Middle frontal gyrus (tissue), 1 donor: Measurements from ENCODE around the gene SLC6A3.
"Not testable (repeated sequence)": the region's sequence is repeated elsewhere in the genome, so short reads cannot be mapped to it uniquely, and the experiment has no call there.

Source experiments
- DNase-seq: peaks from one replicate; pipeline ENCODE4 v3.0.0-alpha.2; 2015; ENCODE audit warnings: low spot score; ENCODE audit errors: extremely low spot score

SLC6A3 gene

GRCh38 chr5:1374679-1375055, 70.6 kb downstream of the SLC6A3 start:
- no peak for DNase-seq

GRCh38 chr5:1374030-1374678, 71.1 kb downstream of the SLC6A3 start:
- no peak for DNase-seq

GRCh38 chr5:1371972-1372342, 73.3 kb downstream of the SLC6A3 start:
- not testable (repeated sequence) for DNase-seq

GRCh38 chr5:1371218-1371971, 73.8 kb downstream of the SLC6A3 start:
- DNase-seq = no peak

- no peak for DNase-seq
Measured at GRCh38 chr5:1370006-1370405, 75.2 kb downstream of the SLC6A3 start.

GRCh38 chr5:1368756-1369155, 76.5 kb downstream of the SLC6A3 start:
- DNase-seq = no peak

- DNase-seq = no peak
Measured at GRCh38 chr5:1368236-1368635, 77.0 kb downstream of the SLC6A3 start.

- DNase-seq = no peak
Measured at GRCh38 chr5:1367149-1367548, 78.1 kb downstream of the SLC6A3 start.

GRCh38 chr5:1366514-1366913, 78.7 kb downstream of the SLC6A3 start:
- DNase-seq = no peak

GRCh38 chr5:1364211-1364610, 81.0 kb downstream of the SLC6A3 start:
- no peak for DNase-seq

- no peak for DNase-seq
Measured at GRCh38 chr5:1363581-1363980, 81.7 kb downstream of the SLC6A3 start.

- DNase-seq = no peak
Measured at GRCh38 chr5:1363160-1363559, 82.1 kb downstream of the SLC6A3 start.

- no peak for DNase-seq
Measured at GRCh38 chr5:1362242-1363015, 82.8 kb downstream of the SLC6A3 start.

GRCh38 chr5:1360861-1361260, 84.4 kb downstream of the SLC6A3 start:
- DNase-seq = no peak

- DNase-seq = not testable (repeated sequence)
Measured at GRCh38 chr5:1360367-1360766, 84.9 kb downstream of the SLC6A3 start.

GRCh38 chr5:1359713-1360112, 85.5 kb downstream of the SLC6A3 start:
- no peak for DNase-seq

GRCh38 chr5:1359031-1359645, 86.1 kb downstream of the SLC6A3 start:
- DNase-seq = no peak

GRCh38 chr5:1358726-1359025, 86.6 kb downstream of the SLC6A3 start:
- no peak for DNase-seq

GRCh38 chr5:1357946-1358725, 87.1 kb downstream of the SLC6A3 start:
- DNase-seq = no peak

- DNase-seq = no peak
Measured at GRCh38 chr5:1356873-1357787, 88.1 kb downstream of the SLC6A3 start.
